HG02943 (cell line): Measurements from ENCODE around the gene NFKBIE.

Source experiments
- ATAC-seq: cut with Tn5 transposase; IDR thresholded peaks from one replicate; pipeline ENCODE4 v1.9.1; 2021; ENCODE audit warnings: mild to moderate bottlenecking, low read depth, moderate library complexity; ENCODE audit not compliant: unreplicated experiment

NFKBIE gene

GRCh38 chr6:44260451-44261297, 4.7 kb downstream of the NFKBIE start:
- no peak for ATAC-seq

DNA sequence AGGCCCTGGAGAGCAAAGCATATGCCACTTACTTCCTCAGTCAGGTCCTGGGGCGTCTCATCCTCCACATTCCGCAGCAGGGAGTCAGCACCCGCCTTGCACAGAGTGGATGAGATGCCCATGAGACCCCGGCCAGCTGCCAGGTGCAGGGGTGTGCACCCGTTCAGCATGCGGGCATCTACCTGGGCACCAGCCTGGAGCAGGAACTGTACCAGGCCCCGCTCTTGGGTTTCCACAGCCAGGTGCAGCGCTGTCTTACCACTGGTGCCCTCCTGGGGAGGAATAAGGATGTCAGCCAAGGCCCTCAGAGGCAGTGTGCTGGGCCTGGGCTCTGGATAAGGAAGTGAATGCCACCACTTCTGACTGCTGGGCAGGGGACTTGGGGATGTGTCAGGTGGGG, 5.3 kb downstream of the NFKBIE start:
- ATAC-seq: no peak

DNA sequence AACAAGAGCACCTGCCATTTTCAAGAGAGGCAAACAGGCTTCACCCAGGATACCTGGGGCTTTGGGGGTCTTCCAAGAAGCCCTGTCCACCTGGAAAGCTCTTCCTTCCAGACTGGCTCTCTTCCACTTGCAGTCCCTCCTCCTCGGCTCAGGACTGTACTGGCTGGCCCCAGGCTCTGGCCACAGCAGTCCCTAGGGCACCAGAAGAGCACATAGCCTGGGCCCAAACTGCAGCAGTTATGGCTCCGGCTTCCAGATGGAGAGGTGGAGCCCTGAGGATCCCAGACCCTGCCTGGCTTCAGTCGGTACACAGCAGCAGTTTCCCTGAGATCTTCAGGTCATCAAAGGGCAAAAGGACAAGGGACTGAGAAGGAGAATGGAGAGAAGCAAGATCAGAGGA, 6.4 kb downstream of the NFKBIE start:
- no peak for ATAC-seq

- ATAC-seq: no peak
Measured at GRCh38 chr6:44258325-44258863, 7.0 kb downstream of the NFKBIE start.

DNA sequence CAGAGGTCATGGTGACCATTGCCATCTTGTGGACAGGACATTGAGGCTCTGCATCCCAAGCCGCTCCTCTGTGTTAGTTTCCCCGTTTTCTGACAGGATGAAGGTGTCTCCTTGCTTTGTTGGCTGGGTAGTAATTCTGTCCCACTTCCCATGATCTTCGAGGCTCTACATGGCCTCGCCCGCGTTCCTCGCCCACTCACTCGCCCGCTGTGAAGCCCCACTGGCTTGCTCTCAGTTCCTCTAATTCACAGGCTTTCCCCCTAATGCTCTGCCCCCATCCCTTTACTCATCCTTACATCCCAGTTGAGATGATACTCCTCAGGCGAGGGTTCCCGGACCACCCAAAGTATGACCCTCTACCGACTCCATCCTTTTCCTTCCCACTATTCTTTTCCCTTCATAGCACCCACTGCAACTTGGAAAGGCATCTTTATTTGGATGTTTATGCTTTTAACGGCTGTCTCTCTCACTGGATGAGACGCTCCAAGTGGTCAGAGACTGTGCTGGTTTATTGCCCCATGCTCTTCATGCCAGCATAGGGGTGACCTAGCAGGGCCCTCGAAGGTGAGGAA, 7.5 kb downstream of the NFKBIE start:
- ATAC-seq: peak; percentile 5

DNA sequence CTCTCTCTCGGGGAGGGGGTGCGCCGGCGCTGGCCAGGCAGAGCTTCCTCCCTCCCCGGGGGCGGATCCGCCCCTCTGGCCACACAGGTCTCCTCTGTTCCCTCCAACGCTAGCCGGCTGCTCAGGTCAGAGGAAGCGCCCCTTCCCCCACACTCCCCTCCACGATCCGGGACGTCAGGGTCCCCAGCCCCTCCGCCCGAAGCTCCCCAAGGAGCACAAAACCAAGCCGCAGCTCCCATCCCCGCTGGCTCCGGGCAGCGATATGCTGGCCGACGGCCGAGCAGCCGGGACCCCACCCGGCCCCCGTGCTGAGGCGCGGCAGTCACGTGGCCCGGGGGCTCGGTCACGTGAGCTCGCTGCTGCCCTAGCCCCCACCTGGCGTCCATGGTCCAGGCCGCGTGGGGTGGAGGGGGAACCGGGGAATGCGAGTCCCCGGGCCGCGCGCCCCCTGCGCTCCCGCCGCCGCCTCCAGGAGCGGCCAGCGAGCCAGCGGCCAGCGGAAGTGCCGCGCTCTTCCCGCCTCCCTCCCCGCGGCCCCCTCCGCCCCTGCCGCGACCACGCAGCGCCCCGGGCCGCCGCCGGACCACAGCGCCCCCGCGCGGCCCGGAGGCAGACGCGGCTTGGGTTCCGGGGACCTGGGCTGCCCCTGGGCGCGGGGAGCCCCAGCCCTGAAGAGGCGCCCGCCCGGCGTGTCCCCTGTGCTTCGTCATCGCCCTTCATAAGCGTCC, 8.2 kb downstream of the NFKBIE start, which contains the start of gene SLC35B2:
Gene SLC35B2, minus strand, starts transcription at position 504 of the 728 bp plus-strand sequence. Its CDS starts 118 bp downstream, at position 386.
- peak; percentile 41 for ATAC-seq

DNA sequence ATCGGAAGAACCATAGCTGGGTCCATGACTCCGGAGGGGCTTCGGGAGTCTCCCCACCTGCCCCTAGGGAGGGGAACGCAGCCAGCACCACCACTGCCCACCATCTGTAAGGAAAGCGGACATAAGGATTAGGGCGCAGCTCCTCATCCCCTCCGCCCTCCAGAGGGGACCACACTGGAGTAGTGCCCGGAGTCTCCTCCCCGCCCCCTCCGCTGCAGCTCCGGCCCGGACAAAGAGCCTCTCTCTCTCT, 8.7 kb downstream of the NFKBIE start:
- no peak for ATAC-seq

DNA sequence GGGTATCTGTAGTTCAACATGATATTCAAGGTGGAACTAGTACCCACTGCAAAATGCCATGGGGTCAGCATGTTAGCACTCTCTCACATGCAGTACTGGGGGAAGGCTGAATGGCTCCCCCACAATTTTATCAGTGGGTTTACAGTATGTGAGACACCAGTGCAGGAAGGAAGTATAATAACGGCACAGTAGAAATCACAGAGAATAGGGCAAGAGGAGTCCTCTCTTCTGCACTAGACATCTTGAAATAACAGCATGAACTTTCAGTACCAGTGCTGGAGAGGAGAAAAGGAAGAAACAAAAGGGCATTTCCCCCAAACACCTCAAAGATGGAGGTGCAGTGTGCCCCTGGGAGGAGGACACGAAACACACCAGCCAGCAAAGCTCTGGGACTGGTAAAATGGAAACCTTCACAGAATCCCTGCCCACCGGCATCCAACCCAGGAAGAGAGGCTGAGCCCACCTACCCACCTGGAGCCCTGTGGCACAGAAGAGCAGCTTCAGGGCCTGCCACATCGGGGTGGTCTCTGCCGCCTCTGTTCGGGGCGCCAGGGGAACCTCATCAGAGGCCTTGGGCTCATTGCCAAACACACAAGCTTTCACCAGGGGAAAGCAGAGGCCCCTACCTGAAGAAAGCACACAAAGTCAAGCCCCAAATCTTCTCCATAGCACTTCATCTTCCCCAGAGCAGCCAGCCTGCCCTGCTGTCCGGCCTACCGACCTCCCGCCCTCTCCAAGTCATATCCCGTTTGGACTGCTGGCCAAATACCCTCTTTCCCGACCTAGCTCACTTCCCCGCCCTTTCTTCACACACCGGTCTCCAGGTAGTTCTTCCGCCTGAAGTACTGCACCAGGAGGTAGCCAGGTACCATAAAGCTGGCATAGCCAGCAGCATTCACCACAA, 9.2 kb downstream of the NFKBIE start:
- no peak for ATAC-seq

GRCh38 chr6:44255105-44255808, 10.1 kb downstream of the NFKBIE start:
- ATAC-seq: no peak

DNA sequence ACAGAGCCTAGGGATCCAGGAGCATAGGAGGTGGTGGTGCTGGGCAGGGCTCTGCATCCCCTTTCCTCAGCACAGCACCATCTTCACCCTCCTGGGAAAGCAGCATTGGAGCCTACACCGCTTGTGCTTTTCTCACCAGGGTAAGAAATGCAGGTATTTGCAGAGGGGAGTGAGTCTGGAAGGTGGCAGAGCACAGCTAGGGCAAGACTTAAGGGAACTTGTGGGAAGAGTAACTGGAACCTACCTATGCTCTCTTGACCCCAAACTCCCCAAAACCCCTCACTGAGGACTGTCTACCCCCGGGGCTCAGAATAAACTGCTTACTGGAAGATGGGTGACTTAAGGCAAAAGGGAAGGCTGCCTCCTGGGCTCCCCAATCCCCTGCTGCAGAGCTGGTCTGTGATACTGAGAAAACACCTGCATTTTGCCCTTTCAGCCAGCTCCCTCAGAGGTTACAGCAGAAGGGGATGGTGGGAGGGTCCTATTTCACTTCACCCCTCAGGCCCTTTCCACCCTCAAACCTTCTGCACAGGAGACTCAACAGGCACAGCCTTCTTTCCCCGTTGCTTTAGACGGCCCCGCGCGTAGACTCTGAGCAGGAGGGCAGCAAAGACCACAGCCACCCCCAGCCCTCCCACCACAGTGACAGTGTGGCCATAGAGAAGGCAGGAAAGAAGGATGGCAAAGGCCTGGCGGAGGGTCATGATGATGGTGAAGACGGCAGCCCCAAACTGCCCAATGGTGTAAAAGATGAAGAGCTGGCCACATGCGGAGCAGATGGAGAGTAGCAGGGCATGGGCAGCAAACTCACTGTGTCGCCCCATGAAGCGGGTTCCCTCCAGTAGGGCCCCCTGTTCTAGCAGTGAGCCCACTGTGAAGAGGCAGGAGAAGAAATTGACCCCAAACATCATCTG, 10.9 kb downstream of the NFKBIE start:
- ATAC-seq: no peak

GRCh38 chr6:44253307-44254101, 11.8 kb downstream of the NFKBIE start:
- ATAC-seq: no peak

DNA sequence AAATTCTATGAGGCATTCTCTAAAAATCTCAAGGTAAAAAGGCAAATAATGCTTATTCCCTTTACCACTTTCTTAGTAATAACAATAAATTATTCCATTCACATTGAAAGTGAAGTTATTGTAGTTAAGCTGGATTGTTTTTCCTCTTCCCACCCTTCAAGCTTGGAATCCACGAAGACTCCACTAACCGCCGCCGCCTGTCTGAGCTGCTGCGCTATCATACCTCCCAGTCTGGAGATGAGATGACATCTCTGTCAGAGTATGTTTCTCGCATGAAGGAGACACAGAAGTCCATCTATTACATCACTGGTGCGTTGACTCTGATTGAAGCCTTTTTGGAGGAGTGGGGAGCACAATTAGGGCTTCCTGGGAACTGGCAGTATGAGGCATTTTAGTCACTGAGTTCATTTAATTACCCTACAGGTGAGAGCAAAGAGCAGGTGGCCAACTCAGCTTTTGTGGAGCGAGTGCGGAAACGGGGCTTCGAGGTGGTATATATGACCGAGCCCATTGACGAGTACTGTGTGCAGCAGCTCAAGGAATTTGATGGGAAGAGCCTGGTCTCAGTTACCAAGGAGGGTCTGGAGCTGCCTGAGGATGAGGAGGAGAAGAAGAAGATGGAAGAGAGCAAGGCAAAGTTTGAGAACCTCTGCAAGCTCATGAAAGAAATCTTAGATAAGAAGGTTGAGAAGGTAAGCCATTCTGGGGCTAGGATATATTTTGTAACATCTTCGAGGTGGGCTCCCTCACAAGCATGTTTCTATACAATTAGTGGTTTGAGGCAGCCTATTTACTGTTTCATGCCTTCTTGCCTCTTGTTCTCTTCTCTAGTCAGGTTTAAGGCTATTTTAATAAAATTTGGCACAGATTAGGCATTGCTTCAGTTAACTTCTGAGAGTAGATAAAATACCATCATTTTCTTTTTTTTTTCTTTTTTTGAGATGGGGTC, 13.5 kb downstream of the NFKBIE start:
- no peak for ATAC-seq

GRCh38 chr6:44250718-44251123, 14.6 kb downstream of the NFKBIE start:
- no peak for ATAC-seq

DNA sequence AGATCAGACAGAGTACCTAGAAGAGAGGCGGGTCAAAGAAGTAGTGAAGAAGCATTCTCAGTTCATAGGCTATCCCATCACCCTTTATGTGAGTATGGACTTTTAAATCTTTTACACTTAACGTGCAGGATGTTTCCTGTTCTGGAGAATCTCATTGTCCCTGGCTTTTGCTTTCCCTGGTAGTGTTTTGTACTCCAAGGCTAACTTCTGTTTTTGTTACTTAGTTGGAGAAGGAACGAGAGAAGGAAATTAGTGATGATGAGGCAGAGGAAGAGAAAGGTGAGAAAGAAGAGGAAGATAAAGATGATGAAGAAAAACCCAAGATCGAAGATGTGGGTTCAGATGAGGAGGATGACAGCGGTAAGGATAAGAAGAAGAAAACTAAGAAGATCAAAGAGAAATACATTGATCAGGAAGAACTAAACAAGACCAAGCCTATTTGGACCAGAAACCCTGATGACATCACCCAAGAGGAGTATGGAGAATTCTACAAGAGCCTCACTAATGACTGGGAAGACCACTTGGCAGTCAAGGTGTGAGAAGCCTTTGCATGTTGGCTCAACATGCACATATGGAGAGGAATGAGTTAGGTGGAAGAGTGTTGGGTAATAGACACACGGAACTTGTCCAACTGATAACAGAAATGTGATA, 15.2 kb downstream of the NFKBIE start:
- no peak for ATAC-seq

GRCh38 chr6:44249082-44249748, 16.1 kb downstream of the NFKBIE start:
- ATAC-seq: no peak

- ATAC-seq: no peak
Measured at GRCh38 chr6:44248579-44248978, 16.8 kb downstream of the NFKBIE start.
